CD4-positive, alpha-beta T cell treated with Interleukin-10 for 1 hour (primary cell): ENCODE results near the gene MCRS1.
A peak's percentile ranks its signal among the peaks of the same experiment; 100 is the strongest.
"Not testable (repeated sequence)": the region's sequence is repeated elsewhere in the genome, so short reads cannot be mapped to it uniquely, and the experiment has no call there.

ENCODE experiments used
- DNase-seq: peaks from one replicate; pipeline ENCODE4 v3.0.0-alpha.2; 2020

Gene MCRS1

DNA sequence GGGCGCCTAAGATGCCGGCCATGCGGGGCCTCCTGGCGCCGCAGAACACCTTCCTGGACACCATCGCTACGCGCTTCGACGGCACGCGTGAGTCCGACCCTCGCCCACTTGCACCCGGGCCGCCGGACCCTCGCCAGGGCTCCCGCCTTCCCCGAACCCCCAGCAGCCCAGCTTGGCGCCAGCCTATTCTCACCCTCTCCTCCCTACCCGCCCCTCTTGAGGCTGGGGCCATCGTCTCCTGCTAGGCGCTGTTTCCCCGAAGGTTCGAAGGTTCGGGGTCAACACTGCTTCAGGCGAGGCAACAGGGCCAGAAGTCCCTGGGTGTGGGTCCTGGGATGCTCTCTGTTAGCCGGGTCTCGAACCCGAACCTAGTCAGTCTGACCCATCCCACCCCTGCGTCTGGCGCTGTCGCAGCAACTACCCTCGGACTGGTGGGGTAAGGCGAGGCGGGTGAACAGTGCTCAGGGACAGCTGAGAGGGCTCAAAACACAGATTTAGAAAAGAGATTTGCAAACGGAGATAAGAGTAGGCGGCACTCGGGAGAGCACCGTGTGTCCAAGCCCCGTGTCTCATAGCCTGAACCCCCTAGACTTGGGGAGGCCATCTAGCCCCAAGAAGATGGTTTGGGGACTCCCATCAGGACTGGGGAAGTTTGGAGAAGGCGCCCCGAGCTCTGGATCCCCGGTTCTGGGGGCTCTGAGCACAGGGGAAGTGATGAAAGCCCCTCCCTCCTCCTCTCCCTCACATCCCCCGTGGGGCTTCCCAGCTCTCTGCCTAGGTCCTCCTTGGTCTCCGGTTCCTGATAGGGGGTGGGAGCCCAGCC, 28.3 kb downstream of the MCRS1 start:
- no peak for DNase-seq

DNA sequence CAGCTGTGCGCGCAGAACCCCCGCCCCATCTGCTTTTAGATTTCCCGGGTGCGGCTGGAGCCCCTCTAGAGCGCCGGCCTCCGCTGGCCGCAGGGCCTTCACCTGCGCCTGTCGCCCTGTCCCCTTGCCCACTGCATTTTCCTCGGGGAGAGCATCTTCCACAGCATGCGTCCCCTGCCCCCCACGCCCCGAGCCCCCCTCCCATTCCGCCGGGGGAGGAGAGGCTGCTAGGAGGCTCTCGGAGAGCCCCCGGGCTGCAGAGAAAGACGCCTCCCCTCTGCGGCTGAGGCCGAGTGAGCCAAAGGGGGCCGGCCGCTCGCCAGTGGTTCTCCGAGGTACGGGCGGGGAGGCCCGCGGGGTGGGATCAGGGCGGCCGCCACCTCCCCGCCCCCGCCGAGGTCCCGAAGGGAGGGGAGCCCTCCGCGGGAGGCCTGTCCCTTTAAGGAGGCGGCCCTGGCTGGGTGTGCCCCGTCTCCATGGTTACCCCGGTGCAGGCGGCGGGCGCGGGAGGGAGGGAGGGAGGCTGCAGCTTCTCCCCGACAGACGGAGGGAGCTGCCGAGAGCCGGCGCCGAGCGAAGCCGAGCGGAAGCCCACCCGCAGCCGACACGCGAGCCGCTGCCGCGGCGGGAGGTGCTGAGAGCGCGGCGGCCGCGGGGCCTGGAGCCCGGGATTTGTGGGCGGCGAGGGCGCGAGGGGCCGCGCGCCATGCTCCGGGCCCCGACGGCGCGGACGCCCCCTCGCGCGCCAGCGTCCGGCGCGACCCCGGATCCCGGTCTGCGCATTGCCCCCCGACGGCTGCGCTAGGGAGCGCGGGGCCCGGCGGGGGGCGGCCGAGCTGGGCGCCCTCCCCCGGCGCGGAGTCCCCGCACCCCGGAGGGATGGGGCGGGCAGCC, 29.2 kb downstream of the MCRS1 start, which contains the start of gene KCNH3:
KCNH3 (plus strand) TSS at position 521 of the 894 bp plus-strand sequence. CDS start 387 bp downstream, outside the sequence.
- peak; percentile 93 for DNase-seq

DNA sequence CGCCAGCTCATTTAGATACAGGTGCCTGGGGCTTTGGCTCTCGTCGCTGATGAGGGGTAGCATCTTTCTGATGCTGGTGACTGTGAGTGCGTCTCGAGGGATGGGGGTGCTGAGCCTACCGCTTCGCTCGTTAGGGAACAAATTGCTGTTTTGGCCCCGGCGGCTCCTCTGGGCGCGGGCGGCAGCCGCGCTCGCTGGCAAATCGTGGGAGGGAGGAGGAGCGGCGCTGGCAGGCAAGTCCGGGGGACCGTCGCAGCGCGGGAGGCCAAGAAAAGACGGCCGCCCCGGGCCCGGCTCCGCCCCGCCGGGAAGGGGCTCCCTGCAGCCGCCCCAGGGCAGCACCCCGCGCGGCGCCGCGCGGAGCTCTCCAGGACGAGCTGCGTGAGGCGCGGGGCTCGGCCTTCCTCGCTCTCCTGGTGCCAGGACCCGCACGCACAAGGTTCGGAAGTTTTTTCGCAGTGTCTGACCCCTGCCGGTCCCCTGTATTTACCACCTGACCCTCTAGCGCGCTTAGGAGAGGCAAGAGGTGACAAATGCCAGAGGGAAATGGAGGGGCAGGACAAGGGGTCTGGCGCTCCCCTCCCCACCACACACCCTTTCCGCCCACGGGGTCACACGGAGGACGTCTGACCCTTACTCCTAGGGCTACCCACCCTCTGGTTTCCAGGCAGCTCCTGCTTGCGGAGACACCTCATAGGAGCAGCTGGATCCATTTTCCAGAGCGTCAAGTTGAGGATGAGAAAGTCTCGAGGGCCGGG, 30.0 kb downstream of the MCRS1 start:
- DNase-seq, result peak; percentile 24

GRCh38 chr12:49537231-49537751, 30.7 kb downstream of the MCRS1 start:
- DNase-seq, result no peak

- DNase-seq, result no peak
Measured at GRCh38 chr12:49536526-49537071, 31.3 kb downstream of the MCRS1 start.

GRCh38 chr12:49535921-49536525, 31.9 kb downstream of the MCRS1 start:
- no peak for DNase-seq

DNA sequence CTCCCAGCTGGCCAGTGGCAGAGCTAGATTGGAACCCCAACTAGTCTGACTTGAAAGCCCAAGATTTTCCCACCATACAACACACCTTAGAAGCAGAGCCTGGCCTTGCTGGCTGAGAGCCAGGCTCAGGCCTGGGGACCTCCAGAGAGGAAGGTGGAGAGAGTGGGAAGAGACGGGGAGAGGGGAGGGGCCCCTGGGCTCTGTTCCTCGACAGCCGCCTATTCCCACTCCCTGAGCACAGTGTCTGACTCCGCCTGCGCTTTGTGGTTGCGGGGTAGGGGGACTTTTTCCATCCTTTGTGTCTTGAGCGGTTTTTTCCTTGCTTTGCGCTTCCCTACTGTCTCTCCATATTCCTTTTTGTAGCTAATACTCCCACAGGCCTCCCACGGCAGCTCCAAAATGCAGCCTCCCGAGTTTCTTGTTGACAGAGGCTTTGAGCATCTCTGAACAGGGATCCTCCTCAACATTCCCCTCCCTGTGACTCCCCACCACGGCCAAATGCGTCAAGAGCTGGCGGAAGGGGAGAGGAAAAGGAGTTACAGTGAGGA, 33.1 kb downstream of the MCRS1 start:
- DNase-seq, result no peak

DNA sequence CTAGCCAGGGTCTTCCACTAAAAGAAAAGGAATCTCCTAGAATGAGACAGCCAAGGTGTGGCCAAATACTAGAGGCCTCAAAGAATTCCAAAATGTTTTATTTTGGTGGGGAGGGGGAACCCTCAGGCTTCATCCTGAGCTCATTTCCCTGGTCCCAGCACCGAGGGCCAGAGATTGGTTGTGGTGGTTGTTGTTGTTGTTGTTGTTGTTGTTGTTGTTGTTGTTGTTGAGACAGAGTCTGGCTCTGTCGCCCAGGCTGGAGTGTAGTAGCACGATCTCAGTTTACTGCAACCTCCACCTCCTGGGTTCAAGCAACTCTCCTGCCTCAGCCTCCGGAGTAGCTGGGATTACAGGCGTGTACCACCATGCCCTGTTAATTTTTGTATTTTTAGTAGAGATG, 33.8 kb downstream of the MCRS1 start:
- DNase-seq, result not testable (repeated sequence)

GRCh38 chr12:49533331-49533730, 34.6 kb downstream of the MCRS1 start:
- no peak for DNase-seq

DNA sequence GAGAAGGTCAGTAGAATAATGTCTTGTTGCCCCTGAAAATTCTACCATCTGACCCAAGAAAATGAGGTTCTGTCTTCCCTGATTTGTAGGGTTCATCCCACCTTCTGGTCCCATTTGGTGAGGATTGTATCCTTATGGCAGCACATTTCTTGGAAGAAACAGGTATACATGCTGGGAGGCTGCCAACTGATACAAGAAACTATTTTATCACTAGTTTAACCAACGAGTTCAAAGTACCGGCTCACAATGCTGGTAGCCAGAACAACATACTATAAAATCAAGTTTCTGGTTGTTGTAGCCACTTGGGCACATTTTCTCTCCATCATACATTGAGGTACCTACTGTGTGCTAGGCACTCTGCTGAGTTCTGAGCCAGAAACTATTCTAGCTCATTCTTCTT, 36.2 kb downstream of the MCRS1 start:
- DNase-seq, result no peak

DNA sequence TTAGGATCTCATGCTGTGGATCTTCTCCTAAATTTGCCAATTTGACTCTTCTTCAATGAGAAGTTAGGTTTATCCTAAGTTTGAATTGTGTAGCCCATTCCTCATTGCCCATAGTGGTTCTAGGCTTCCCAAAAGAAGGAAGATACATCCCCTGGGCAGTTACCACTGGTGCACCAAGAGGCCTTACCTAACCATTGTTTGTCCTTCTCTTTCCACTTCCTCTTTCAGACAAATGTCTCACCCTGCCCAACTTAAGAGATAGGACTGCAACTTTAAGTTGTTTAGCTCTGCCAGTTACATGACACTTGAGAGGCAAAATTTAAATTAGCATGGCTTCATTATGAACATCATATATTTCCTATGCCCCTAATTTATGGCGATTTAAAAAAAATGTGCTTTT, 38.5 kb downstream of the MCRS1 start:
- DNase-seq, result no peak

- DNase-seq, result no peak
Measured at GRCh38 chr12:49527361-49528130, 40.4 kb downstream of the MCRS1 start.

GRCh38 chr12:49525942-49526341, 42.0 kb downstream of the MCRS1 start:
- no peak for DNase-seq

GRCh38 chr12:49524660-49525324, 43.1 kb downstream of the MCRS1 start:
- no peak for DNase-seq

GRCh38 chr12:49521389-49521788, 46.6 kb downstream of the MCRS1 start:
- no peak for DNase-seq

DNA sequence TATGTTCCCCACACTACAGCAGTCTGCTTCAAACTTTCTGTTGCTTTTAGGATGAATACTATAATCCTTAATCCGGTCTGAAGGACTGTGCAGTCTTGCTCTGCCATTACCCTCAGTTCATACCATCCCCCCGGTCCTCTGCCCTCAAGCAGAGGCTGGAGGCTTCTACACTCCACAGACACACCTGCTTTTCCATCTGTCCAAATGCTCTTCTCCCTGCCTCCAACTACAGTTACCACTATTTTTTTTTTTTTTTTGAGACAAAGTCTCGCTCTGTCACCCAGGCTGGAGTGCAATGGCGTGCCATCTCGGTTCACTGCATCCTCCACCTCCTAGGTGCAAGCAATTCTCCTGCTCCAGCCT, 48.4 kb downstream of the MCRS1 start:
- DNase-seq, result no peak

DNA sequence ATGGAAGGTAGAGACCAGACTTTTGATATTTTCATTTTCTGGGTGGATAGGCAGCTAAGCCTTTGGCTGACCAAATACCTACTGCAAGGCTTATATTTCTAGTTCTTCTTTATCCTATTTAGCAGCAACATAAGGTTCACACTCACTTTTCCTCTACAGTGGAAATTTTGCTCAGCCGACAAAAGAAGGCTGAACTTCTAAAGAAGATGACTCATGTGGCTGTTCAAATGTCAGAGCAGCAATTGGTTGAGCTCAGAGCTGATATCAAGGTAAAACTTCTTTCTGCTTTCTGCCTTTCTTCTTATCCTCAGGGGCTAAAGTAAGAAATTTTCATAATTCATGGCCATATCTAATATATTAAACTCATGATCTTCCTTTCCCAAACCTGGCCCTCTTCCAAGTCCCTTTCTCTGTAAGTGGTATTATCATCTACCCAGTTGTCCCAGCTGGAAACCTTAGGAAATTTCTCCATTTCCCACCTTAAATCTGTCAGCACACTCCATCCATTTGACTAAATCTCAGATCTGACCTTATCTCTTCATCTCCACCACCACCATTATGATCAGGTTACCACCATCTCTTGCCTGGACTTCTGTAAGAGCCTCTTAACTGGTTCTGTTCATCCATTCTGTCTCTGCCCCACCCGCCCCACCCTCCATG, 48.9 kb downstream of the MCRS1 start:
- DNase-seq, result no peak

DNA sequence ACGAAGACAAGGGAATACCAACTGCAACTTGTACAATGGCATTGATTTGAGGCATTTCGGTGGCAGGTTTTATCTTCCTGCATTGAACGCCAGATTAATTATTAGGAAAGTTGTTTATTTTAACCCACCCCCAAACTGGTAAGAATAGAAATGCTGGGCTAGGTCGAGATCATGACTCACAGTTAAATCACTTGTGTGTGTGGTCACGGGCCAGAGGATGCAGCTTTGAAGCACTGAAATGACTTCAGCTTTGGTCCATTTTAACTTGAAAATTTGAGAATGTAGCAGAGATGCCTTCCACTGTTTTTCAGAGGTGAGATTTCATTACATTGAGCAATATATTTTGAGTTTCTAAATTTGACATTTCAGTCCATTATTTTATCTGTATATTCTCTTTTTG, 52.7 kb downstream of the MCRS1 start:
- DNase-seq, result no peak

DNA sequence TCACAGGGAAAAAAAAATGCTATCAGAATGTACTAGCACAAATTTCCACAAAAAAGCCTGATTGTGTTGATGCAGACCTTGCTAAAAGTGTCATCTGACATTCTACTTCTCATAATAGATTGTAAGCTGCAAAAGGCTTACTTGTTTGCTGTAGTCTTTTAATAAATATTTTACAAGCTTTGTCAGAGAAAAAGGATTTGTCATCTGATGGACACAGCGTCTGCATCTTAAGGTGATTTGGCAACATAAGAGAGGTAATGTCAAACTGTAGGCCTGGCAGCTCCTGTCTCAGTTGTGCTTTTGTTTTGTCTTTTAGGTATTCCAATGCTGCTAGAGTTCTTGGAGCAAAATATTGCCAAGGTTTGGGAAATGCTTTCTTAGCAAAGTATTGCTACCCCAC, 55.4 kb downstream of the MCRS1 start:
- DNase-seq, result no peak

- DNase-seq, result no peak
Measured at GRCh38 chr12:49511410-49511809, 56.5 kb downstream of the MCRS1 start.
